HG03095 (cell line): ENCODE measurements around the gene PCNA.

ENCODE experiments used
- ATAC-seq: cut with Tn5 transposase; IDR thresholded peaks from one replicate; pipeline ENCODE4 v1.9.1; 2021; ENCODE audit warnings: moderate library complexity; ENCODE audit not compliant: unreplicated experiment

PCNA gene

DNA sequence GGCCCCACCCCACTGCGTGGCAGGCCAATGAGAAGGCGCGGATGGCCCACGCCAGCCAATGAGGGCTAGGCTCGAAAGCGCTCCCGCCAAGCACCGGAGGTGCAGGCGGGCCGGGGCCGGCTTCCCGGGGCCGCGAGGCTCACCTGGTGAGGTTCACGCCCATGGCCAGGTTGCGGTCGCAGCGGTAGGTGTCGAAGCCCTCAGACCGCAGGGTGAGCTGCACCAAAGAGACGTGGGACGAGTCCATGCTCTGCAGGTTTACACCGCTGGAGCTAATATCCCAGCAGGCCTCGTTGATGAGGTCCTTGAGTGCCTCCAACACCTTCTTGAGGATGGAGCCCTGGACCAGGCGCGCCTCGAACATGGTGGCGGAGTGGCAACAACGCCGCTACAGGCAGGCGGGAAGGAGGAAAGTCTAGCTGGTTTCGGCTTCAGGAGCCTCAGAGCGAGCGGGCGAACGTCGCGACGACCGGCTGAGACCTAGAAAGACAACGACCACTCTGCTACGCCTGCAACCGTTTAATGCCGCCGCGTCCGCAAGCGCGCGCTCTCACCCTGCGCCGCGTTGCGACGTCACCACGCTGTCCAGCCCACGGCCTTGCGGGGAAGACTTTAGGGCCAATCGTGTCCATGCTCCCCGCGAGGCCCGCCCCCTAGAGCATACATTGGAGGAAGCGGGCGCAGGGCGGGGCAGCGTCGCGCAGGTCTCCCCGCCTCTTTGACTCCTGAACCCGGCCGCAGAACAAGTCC lies at the start of gene PCNA:
Gene PCNA, minus strand, starts transcription at position 524 of the 750 bp plus-strand sequence. Its CDS starts 160 bp downstream, at position 364.
- ATAC-seq = peak; percentile 91

DNA sequence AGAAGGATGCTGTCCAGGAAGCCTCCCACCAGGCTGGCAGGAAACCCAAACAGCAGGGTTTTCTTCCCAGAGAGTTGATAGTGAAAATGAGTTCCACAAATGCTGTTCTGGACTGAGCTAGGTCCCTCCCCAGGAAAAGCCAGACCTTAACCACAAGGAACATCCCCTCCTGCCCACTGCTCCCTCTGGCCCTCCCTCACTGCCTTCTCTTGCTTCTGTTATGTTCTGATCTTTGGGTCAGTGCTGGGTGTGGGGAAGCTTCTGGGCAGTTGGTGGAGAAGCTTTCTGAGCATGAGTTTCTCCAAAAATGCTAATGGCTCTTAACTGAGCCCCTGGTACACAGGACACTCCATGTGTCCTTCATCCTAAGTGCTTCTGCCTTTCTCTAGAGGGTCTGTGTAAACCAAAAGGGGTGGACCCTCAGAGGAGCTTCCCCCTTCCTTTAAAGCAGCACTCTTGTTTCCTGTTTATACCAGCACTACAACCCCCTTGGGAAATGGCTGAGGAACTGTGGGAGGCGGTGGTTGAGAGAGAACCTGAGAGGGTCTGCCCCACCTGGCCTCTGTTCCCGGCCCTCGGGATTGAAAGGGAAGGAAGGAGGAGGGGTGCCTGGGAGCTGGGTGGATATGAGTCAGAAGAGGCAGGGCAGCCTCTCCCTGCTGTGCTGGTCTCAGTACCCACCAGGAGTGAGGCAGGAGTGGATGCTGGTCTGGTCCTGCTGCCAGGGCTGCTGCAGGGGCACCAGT lies 49.1 kb upstream of the PCNA start:
- ATAC-seq = no peak

DNA sequence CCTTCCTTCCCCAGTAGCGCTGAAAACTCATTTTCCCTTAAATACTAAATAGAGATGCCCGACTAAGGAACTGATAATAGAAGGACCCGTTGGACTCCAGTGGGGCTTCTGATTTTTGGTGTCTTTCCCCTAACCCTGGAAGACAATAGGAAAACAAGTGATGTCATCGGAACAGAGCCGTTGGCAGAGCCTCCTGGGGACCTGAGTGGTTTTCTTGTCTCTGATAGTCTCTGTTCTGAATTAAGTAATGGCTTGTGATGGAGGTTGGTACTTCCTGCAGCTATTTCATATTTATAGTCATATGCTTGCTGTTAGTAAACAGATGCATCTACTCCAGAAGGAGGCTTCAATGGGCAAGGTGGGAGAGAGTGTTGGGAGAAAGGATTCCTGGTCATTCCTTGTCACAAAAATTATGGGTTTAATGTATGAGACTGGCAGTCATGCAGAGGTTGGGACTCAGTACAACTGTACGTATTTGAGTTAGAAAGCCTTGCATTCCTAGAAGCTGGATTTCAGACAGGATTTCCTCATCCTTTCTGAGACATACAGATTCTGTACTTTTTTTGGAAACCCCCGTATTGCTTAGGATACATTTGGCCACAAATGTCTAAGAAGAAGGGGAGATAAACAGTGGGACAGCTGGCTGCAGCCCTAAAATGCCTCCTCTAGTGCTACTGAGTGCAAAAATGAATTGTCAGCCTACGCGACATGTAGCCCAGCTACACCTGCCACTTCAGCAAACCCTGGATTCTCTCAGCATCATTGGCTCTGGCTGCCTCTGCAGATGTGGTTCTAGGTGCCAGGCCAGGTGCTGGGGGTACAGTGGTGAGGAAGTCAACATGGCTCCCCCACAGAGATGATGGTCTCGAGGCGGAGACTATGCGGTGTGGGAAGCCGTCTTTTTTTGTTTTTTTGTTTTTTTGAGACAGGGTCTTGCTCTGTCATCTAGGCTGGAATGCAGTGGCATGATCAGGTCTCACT lies 45.2 kb upstream of the PCNA start:
- no peak for ATAC-seq

DNA sequence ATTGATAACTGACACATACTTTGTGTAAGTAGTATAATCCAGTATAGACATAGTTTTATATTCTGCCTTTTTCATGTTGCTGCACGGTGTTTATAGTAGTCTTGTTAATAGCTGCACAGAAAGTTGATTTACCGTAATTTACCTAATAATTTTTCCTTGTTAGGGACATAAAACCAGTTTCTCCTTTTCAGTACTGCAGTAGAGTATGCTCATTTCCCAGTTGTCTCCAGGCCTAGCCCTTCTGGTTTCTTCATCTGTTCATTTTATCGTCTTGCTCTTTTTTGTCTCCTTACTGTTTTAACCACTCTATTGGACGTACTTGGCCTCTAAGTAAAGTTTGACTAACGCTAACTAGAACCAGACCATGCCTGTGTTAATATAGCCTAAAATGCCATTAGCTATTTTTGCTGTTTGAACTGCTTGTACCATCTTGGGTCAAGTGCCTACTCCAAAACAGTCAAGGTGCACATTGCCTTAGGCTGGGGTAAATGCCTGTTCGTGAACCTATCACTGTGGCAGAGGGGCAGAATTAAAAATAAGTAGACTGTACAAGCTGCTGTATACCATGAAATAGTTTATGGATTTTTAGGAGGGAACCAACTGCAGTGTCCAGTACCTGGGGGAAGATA lies 41.9 kb upstream of the PCNA start:
- no peak for ATAC-seq

DNA sequence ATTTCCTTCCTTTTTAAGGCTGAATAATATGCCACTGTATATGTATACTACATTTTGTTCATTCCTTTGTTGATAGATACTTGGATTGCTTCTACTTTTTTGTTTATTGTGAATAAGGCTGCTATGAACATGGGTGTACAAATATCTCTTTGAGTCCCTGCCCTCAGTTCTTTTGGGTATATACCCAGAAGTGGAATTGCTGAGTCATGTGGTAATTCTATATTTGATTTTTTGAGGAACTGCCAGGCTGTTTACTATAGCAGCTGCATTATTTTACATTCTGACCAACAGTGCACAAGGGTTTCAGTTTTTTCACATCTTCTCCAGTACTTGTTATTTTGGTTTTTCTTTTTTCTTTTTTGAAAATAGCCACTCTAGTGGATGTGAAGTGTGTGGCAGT lies 41.1 kb upstream of the PCNA start:
- ATAC-seq = no peak

DNA sequence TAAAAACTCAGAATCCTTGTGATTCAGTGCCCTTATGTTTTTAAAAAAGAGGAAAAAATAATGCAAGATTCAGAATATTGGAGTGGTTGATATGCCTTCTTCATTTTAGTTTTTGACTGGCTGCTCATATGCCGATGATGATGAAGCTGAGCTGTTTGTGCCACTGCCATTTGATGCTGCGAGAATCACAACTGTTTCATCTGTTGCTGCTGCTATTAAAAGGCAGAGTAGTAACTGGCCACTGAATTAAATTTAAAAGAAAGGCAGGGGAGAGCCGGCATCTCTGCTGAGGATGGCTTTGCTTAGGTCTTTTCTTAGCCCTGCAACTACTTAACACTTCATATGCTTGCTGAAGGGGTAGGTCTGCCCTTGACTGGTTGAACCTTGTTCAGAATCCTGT lies 40.2 kb upstream of the PCNA start:
- ATAC-seq = no peak

DNA sequence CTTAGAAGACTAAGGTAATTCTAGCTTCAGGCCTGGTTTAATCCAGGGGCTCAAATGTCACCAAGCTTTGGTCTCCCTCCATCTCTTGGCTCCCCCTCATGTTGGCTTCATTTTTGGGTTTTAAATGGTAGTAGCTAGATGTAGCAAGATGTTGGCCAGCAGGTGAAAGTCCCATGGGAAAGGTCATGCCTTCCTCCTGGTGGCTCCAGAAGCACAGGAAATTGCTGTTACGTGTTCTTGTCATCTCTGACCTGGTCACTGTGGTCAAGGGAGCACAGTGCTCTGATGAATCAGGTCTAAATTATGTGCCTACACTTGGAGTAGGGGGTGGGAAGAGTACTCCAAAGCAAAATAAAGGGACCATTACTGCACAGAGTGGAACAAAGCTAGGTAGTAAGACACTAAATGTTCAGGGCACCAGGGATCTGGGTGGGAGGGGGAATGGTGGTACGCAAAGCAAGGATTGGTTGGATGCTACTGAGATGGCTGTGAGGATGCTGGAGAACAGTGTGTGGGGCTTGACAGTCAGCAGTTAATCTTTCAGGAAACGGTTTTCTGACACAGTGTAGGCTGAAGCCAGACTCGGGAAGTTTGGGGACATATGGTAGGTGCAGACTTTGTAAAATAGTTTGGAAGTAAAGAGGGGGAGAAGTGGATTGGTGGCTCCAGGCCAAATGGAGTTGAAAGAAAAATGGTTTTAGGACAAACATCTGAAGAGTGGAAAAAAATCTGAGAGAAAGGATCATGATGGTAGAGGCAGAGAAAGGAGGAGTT lies 37.1 kb upstream of the PCNA start:
- ATAC-seq = no peak

DNA sequence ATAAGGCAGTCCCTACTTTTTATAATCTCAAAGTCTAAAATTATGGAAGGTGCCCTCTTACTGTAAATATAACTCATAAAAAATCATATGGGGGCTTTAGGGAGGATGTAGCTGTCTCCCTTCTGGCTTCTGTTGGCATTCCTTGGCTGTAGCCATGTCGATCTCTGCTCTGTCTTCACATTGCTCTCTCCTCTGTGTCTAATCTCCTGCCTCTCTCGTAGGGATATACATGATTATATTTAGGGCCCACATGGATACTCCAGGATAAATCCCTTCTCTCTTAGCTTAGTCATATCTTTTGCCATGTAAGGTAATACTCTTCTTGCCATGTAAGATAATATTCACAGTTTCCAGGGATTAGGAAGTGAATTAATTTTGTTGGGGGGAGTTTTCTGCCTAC lies 35.6 kb upstream of the PCNA start:
- ATAC-seq = no peak

DNA sequence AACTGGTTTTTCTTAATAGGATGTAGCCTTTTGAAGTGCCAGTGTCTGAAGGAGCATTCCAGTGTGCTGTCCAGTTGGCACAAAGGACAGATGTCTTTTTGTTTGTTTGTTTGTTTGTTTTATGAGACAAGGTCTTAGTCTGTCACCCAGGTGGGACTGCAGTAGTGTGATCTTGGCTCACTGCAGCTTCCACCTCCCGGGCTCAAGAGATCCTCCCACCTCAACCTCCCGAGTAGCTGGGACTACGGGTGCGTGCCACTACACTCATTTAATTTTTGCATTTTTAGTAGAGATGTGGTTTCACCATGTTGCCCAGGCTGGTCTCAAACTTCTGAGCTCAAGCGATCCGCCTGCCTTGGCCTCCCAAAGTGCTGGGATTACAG lies 34.8 kb upstream of the PCNA start:
- ATAC-seq = no peak

DNA sequence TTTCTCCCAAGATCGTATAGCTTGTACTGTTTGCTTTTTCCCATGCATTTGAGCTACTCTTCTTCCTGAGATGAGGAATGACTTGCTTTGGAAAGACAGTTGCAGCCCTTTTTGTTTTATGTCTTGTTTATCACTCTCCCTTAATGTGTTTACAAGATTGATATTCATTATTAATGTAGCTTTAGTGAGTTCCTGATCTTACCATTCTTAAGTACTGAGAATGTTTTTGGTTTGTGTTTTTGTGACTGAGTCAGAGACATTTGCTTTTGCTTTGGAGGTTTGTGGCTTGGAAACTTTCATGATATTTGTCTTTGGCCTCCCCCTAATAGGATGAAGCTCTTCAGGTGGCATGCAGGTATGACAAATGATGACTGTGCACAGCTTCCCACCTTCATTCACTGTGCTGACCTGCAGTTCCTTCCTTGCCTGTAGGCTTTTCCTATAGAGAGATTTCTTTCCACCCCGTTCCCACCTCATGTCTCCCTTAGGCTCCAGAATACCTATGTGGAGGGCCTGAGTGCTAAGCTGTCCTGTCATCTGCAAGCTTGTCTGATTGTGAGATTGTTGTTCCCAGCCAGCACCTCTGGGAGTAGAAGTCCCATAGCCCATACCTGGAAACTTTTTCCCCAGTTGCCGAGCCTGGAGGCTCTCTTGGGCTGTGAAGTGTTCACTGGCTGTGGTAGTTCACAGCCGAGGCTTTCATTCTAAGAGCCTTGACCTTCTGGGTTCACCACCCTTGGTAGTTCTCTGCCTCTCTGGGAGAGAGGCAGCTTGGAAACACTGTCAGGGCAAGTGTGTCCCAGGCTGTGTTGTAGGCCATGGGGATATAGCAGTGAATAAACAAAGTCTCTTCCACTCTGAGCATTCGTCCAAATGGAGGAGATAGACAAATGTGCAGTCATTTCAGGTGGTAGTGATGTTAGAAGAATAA lies 34.1 kb upstream of the PCNA start:
- no peak for ATAC-seq

DNA sequence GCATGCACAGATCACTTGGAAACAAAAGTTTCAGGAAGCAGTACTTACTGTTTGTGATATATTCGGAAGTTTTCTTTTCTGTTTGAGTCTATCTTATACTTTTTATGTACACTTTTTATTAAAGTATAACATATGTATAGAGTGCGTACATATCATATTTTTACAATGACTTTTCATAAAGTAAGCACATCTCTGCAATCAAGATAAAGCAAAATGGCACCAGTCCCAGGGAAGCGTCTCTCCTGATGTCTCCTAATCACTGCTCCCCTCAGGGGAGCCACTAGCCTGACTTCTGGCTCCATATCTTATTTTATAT lies 33.4 kb upstream of the PCNA start:
- ATAC-seq = no peak

DNA sequence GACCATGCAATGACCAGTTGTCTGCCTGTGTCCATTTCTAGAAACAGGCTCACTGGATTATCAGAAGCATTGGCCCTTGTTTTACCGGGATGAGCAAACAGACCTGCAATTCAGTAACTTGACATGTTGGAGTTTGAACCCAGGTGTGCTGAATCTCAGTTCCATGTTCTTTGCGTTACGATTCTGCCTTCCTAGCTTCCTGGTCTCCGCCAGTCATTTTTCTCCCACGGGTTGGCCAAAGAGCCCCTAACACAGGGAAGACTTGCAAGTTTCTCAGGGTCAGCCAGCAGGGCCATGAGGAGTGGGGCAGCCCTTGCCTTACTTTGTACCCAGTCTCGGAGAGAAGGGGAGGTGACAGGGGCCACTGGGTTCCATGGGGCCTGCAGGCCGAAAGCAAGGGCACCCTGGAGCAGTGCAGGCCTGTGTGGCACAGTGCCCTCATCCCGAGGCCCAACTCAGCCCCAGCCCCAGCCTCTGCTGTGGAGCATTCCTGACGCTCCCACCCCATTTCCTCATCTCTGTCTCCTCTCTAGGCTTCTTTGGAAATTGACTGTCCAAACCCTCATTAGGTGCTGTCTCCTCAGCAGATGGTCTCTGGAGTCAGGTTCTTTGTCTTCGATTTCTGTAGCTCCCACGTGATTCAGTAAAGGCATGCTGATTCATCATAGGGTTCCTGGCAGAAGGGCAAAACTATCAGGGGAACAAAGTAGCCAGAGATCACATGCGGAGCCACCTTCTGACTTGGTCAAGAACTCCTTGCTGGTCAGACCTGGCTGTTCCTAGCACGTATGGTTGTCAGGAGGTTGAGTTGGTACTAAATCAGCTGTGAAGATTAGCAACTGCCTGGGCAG lies 30.7 kb upstream of the PCNA start:
- no peak for ATAC-seq

DNA sequence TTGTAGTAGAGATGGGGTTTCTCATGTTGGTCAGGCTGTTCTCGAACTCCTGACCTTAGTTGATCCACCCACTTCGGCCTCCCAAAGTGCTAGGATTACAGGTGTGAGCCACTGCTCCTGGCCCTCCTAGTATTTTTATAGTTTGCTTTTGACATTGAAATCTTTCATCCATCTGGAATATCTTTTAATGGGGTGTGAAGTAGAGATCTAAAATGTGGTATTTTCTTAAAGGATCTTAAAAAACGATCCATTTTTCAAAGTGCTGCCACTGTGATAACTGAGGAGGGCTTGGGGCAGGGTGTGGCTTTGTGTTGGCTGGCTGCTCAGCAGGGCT lies 30.1 kb upstream of the PCNA start:
- ATAC-seq = no peak

DNA sequence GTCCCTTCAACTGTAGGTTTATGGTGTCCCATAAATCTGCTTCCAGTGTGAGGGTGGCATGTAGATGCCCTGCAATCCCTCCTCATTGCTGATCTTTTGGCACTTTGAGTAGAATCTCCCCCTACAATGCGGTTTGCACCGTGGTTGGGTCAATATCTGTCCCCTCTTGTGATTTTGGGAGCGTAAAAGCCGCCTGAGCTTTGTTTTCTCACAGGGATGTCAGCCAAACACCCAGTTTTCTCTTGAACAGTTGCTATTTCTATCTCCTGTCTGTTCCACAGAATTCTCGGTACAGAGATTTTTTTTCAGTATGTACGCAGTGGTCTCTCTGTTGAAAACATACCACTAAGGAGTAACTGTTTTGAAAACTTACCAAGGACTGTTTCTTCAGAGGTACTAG lies 28.8 kb upstream of the PCNA start:
- no peak for ATAC-seq

DNA sequence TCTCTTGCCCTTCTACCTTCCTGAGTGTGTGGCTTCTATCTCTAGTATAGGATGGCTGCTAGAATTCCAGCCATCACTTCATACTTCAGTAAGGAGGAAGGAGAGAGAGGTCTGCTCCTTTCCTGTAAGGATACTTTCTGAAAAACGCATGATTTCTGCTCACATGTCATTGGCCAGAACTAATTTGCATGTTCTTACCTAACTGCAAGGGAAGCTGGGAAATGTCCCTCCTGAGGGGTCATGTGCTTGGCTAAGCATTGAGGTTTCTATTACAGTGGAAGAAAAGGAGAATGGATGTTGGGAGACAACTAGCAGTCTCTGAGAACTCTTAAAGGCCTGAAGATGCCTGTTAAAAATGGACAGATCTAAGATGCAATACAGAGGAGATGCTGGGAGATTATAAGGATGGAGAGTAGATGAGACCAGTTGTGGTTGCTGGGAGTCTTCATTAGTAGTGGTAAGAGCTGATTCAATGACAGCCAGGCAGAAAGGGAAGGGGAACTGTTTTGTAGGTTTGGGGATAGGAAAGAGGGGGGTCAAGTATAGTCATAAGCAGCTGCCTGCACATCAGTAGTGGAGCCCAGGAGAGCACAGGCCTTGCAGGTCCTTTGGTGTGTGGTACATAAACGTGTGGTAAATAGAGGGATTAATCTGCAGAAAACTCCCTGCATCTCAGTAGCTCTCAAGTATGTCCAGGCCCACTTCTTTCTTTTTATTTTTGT lies 27.3 kb upstream of the PCNA start:
- no peak for ATAC-seq

DNA sequence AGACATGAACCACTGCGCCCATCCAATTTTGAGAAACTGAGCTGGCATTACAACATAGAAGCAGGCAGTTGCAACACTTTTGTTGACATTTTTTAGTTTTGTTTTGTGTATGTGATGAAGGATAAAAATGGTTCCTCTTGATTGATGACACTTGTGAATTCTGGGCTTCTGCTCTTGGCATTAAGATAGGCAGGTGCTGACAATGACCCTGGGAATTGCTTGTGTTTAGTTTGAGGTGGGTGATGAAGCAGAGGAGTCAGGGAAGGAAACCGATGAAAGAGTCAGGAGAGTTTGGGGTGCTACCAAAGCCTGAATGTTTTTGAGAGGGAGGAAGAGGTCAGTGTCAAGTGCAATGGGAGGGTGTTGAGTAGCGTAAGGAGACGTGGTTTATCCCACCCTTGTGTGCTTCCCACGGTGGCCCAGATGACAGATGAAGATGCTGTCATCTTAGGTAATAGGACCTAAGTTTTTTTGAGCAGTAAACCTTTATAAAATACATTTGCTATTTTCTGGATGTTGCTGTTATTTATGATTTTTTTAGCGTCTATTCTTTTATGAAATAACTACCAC lies 26.4 kb upstream of the PCNA start:
- no peak for ATAC-seq

DNA sequence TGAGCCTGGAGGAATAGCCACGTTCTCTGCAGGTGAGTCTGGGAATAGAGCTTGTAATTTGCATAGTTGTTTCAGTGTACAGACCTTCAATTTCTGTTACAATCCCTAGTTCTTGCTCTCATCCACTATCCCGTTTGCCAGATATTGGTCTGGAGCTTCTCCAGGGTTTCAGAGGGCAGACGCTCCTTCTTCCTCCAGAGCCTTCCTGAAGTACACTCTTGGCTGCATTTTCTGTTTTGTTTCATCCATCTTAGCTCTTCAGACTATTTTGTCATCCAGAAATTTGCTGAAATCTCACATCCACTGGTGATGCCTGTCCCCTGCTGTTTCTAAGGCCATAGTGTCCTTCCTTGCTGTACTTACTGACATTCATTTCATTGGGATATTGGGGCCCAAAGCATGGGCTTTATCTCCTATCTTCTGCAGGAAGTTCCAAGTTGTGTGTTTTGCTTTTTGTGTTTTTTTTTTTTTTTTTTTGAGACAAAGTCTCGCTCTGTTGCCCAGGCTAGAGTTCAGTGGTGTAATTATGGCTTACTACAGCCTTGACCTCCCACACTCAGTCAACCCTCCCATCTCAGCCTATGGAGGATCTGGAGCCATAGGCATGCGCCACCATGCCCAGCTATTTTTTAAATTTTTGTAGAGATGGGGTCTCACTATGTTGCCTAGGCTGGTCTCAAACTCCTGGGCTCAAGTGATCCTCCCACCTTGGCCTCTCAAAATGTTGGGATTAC lies 25.8 kb upstream of the PCNA start:
- no peak for ATAC-seq
